ENCODE results near the gene SARS1. TPM values are rescaled to one million over a fixed set of nuclear protein-coding genes. Genes with fewer than 3 reads are reported as not detected.
A peak's percentile ranks its signal among the peaks of the same experiment; 100 is the strongest.

Gene SARS1
- total and polyA plus RNA-seq, 5 donors: 84.5 to 146 (median 134) TPM

GRCh38 chr1:109192433-109192832 is 21.3 kb upstream of the SARS1 start:
- no peaks in the 10 kb centered on the region for H3K27me3 ChIP-seq (ENCODE audit: control insufficient read depth, insufficient read depth)
- no peaks in the 10 kb centered on the region for H3K9me3 ChIP-seq (ENCODE audit: control insufficient read depth, low read length)
- no peak for DNase-seq
- H3K27ac ChIP-seq (ENCODE audit: low read length): no peak overlapping the region
- no peak for ATAC-seq
- WGBS: 62% methylated on average over 4 of the region's 4 CpGs
- intact Hi-C loops (cut with DNase I): no loop called here
- H3K4me3 ChIP-seq (ENCODE audit: low read length): no peak overlapping the region
- H3K4me1 ChIP-seq (ENCODE audit: control insufficient read depth, insufficient read depth, low read length): no peaks in the 10 kb centered on the region

- ATAC-seq (no peak), DNase-seq (no peak)
- intact Hi-C loops (cut with DNase I): no loop called here
- Histone ChIP-seq H3K9me3 (ENCODE audit: control insufficient read depth, low read length) (no peaks in the 10 kb centered on the region), H3K4me3 (ENCODE audit: low read length) (no peak overlapping the region), H3K27ac (ENCODE audit: low read length) (no peak overlapping the region), H3K27me3 (ENCODE audit: control insufficient read depth, insufficient read depth) (no peaks in the 10 kb centered on the region), H3K4me1 (ENCODE audit: control insufficient read depth, insufficient read depth, low read length) (peaks cover 5% of the 10 kb centered on the region)
- WGBS: 48% methylated on average over 14 of the region's 14 CpGs
Observed at GRCh38 chr1:109193653-109194590, 19.8 kb upstream of the SARS1 start.

GRCh38 chr1:109197158-109198042 is 16.3 kb upstream of the SARS1 start:
- Histone ChIP-seq H3K9me3 (ENCODE audit: control insufficient read depth, low read length) (no peaks in the 10 kb centered on the region), H3K4me3 (ENCODE audit: low read length) (no peak overlapping the region), H3K27me3 (ENCODE audit: control insufficient read depth, insufficient read depth) (no peaks in the 10 kb centered on the region), H3K27ac (ENCODE audit: low read length) (peak overlapping the region; percentile 25), H3K4me1 (ENCODE audit: control insufficient read depth, insufficient read depth, low read length) (peaks cover 5% of the 10 kb centered on the region)
- intact Hi-C loops (cut with DNase I): no loop called here
- WGBS: 42% methylated on average over 10 of the region's 10 CpGs
- DNase-seq (peak in 2 of 3 donors; percentile 54 to 64), ATAC-seq (peak; percentile 68 to 89)

- DNase-seq (peak in 1 of 3 donors; percentile 38), ATAC-seq (peak; percentile 52 to 74)
- 38% methylated on average over 6 of the region's 6 CpGs for WGBS
- Histone ChIP-seq H3K27ac (ENCODE audit: low read length) (peak overlapping the region; percentile 25), H3K4me3 (ENCODE audit: low read length) (no peak overlapping the region), H3K27me3 (ENCODE audit: control insufficient read depth, insufficient read depth) (no peaks in the 10 kb centered on the region), H3K9me3 (ENCODE audit: control insufficient read depth, low read length) (no peaks in the 10 kb centered on the region), H3K4me1 (ENCODE audit: control insufficient read depth, insufficient read depth, low read length) (peaks cover 5% of the 10 kb centered on the region)
- intact Hi-C loops (cut with DNase I): no loop called here
Observed at GRCh38 chr1:109198043-109198695, 15.5 kb upstream of the SARS1 start.

- Histone ChIP-seq H3K4me1 (ENCODE audit: control insufficient read depth, insufficient read depth, low read length) (peaks cover 5% of the 10 kb centered on the region), H3K27me3 (ENCODE audit: control insufficient read depth, insufficient read depth) (no peaks in the 10 kb centered on the region), H3K27ac (ENCODE audit: low read length) (no peak overlapping the region), H3K9me3 (ENCODE audit: control insufficient read depth, low read length) (no peaks in the 10 kb centered on the region), H3K4me3 (ENCODE audit: low read length) (no peak overlapping the region)
- no peak for DNase-seq
- intact Hi-C loops (cut with DNase I): no loop called here
- no peak for ATAC-seq
- 90% methylated on average over 4 of the region's 4 CpGs for WGBS
Observed at GRCh38 chr1:109198745-109199144, 15.0 kb upstream of the SARS1 start.

- H3K27me3 ChIP-seq (ENCODE audit: control insufficient read depth, insufficient read depth): no peaks in the 10 kb centered on the region
- WGBS: 68% methylated on average over 10 of the region's 10 CpGs
- H3K27ac ChIP-seq (ENCODE audit: low read length): no peak overlapping the region
- DNase-seq: no peak
- no peak for ATAC-seq
- intact Hi-C loops (cut with DNase I): no loop called here
- H3K4me1 ChIP-seq (ENCODE audit: control insufficient read depth, insufficient read depth, low read length): peaks cover 5% of the 10 kb centered on the region
- no peak overlapping the region for H3K4me3 ChIP-seq (ENCODE audit: low read length)
- H3K9me3 ChIP-seq (ENCODE audit: control insufficient read depth, low read length): no peaks in the 10 kb centered on the region
Observed at GRCh38 chr1:109199710-109200109, 14.0 kb upstream of the SARS1 start.

GRCh38 chr1:109201123-109201703 is 12.5 kb upstream of the SARS1 start:
- intact Hi-C loops (cut with DNase I): no loop called here
- H3K27ac ChIP-seq (ENCODE audit: low read length): no peak overlapping the region
- DNase-seq (peak in 1 of 3 donors; percentile 47), ATAC-seq (no peak)
- no peaks in the 10 kb centered on the region for H3K27me3 ChIP-seq (ENCODE audit: control insufficient read depth, insufficient read depth)
- H3K9me3 ChIP-seq (ENCODE audit: control insufficient read depth, low read length): no peaks in the 10 kb centered on the region
- peaks cover 5% of the 10 kb centered on the region for H3K4me1 ChIP-seq (ENCODE audit: control insufficient read depth, insufficient read depth, low read length)
- WGBS: 64% methylated on average over 2 of the region's 2 CpGs
- no peak overlapping the region for H3K4me3 ChIP-seq (ENCODE audit: low read length)

- WGBS: 71% methylated on average over 5 of the region's 5 CpGs
- intact Hi-C loops (cut with DNase I): no loop called here
- no peak for ATAC-seq
- Histone ChIP-seq H3K9me3 (ENCODE audit: control insufficient read depth, low read length) (no peaks in the 10 kb centered on the region), H3K27ac (ENCODE audit: low read length) (no peak overlapping the region), H3K4me1 (ENCODE audit: control insufficient read depth, insufficient read depth, low read length) (no peaks in the 10 kb centered on the region), H3K27me3 (ENCODE audit: control insufficient read depth, insufficient read depth) (no peaks in the 10 kb centered on the region), H3K4me3 (ENCODE audit: low read length) (no peak overlapping the region)
- DNase-seq: no peak
Observed at GRCh38 chr1:109204484-109204883, 9.2 kb upstream of the SARS1 start.

GRCh38 chr1:109206339-109206738 is 7.4 kb upstream of the SARS1 start:
- Histone ChIP-seq H3K9me3 (ENCODE audit: control insufficient read depth, low read length) (no peaks in the 10 kb centered on the region), H3K4me1 (ENCODE audit: control insufficient read depth, insufficient read depth, low read length) (no peaks in the 10 kb centered on the region), H3K27ac (ENCODE audit: low read length) (no peak overlapping the region), H3K27me3 (ENCODE audit: control insufficient read depth, insufficient read depth) (no peaks in the 10 kb centered on the region), H3K4me3 (ENCODE audit: low read length) (no peak overlapping the region)
- 50% methylated on average over 2 of the region's 2 CpGs for WGBS
- intact Hi-C loops (cut with DNase I): no loop called here
- DNase-seq: no peak
- no peak for ATAC-seq

- Histone ChIP-seq H3K4me3 (ENCODE audit: low read length) (no peak overlapping the region), H3K27ac (ENCODE audit: low read length) (peak overlapping the region; percentile 84), H3K4me1 (ENCODE audit: control insufficient read depth, insufficient read depth, low read length) (no peaks in the 10 kb centered on the region), H3K9me3 (ENCODE audit: control insufficient read depth, low read length) (no peaks in the 10 kb centered on the region), H3K27me3 (ENCODE audit: control insufficient read depth, insufficient read depth) (no peaks in the 10 kb centered on the region)
- peak; percentile 41 to 51 for ATAC-seq
- no peak for DNase-seq
- WGBS: 73% methylated on average over 7 of the region's 7 CpGs
- intact Hi-C loops (cut with DNase I): no loop called here
Observed at GRCh38 chr1:109207467-109208103, 6.1 kb upstream of the SARS1 start.

Data from right cardiac atrium (tissue), 5 donors.